HG03159 (cell line): ENCODE measurements around the gene BCR.

Experiments
- ATAC-seq: cut with Tn5 transposase; IDR thresholded peaks from one replicate; pipeline ENCODE4 v1.9.1; 2021; ENCODE audit warnings: mild to moderate bottlenecking, moderate library complexity; ENCODE audit not compliant: unreplicated experiment

BCR gene

GRCh38 chr22:23215294-23216241 is 35.3 kb downstream of the BCR start:
- ATAC-seq: no peak

GRCh38 chr22:23216461-23217170 is 36.3 kb downstream of the BCR start:
- no peak for ATAC-seq

GRCh38 chr22:23217171-23218052 is 37.1 kb downstream of the BCR start:
- no peak for ATAC-seq

GRCh38 chr22:23218053-23218866 is 38.0 kb downstream of the BCR start:
- no peak for ATAC-seq

GRCh38 chr22:23218867-23219251 is 38.5 kb downstream of the BCR start:
- ATAC-seq: no peak

- ATAC-seq: no peak
Observed at GRCh38 chr22:23219317-23219716, 39.0 kb downstream of the BCR start.

GRCh38 chr22:23219822-23220484 is 39.6 kb downstream of the BCR start:
- ATAC-seq: peak; percentile 58

GRCh38 chr22:23220485-23221350 is 40.4 kb downstream of the BCR start:
- peak; percentile 48 for ATAC-seq

GRCh38 chr22:23221351-23221804 is 41.1 kb downstream of the BCR start:
- no peak for ATAC-seq

GRCh38 chr22:23222033-23222792 is 41.9 kb downstream of the BCR start:
- no peak for ATAC-seq

GRCh38 chr22:23222793-23223568 is 42.7 kb downstream of the BCR start:
- no peak for ATAC-seq

- ATAC-seq: no peak
Observed at GRCh38 chr22:23223569-23224317, 43.4 kb downstream of the BCR start.

GRCh38 chr22:23224846-23225245 is 44.5 kb downstream of the BCR start:
- ATAC-seq: no peak

- ATAC-seq: no peak
Observed at GRCh38 chr22:23225337-23225723, 45.0 kb downstream of the BCR start.

GRCh38 chr22:23225724-23226496 is 45.6 kb downstream of the BCR start:
- no peak for ATAC-seq

- ATAC-seq: no peak
Observed at GRCh38 chr22:23226497-23226850, 46.2 kb downstream of the BCR start.
